PC-9 (cell line): ENCODE measurements around the gene FAM13C.

Experiments
- CTCF ChIP-seq: fragments of 200-600 bp; sonication (generic); conservative IDR thresholded peaks from 2 replicates; pipeline ENCODE4 v1.6.1; 2017; ENCODE audit warnings: mixed run types, antibody characterized with exemption, mild to moderate bottlenecking, moderate library complexity
- EZH2 ChIP-seq: fragments of 200-600 bp; sonication (generic); IDR thresholded peaks from 2 replicates; pipeline ENCODE4 v1.8.0; 2017; ENCODE audit warnings: antibody characterized with exemption, low read depth

DNA sequence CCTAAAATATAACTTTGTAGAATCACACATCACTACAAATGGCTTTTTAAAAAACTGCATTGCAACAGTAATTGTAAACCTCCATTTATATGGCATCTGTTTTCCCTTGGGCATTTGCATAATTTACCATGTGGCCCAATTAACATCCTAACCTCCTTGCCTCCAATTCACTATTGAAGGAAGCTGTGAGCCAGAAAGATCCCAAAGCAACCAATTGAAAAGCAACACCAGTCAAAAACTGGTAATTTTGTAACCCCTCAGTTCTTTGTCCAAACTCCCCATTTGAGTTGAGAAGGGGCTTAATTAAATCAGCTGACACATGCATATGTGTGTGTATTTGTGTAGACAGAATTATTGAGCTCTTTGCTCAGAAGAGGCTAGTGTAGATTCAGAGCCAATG, 90.3 kb downstream of the FAM13C start:
- TF ChIP-seq CTCF (no peak), EZH2 (no peak)
